Keratinocyte (primary cell): Measurements from ENCODE around the gene IL15RA. TPM values are rescaled to one million over a fixed set of nuclear protein-coding genes. Genes with fewer than 3 reads are reported as not detected.
"Not testable (repeated sequence)": the region's sequence is repeated elsewhere in the genome, so short reads cannot be mapped to it uniquely, and the experiment has no call there.

ENCODE experiments used
- DNase-seq: peaks from one replicate; pipeline ENCODE4 v3.0.0-alpha.2; 2011; ENCODE audit warnings: low read depth, missing footprints, low spot score
- FAIRE-seq: peaks from 2 replicates; lab custom pipeline; 2011; peaks lifted over from hg19 to GRCh38; lab: Jason Lieb, UNC
- H2AFZ ChIP-seq: 2 replicates; pipeline ENCODE4 v1.6.0; 2012; ENCODE audit warnings: low read length, control low read depth, inconsistent platforms; ENCODE audit not compliant: control insufficient read depth
- H3K27ac ChIP-seq: 2 replicates; pipeline ENCODE4 v1.5.1; 2011; ENCODE audit warnings: low read length; ENCODE audit not compliant: control insufficient read depth, insufficient read depth
- H3K27me3 ChIP-seq: 3 replicates; pipeline ENCODE4 v1.6.0; 2011; ENCODE audit warnings: low read length; ENCODE audit not compliant: control insufficient read depth, insufficient read depth; ENCODE audit errors: extremely low read depth
- H3K36me3 ChIP-seq, 2 experiments: 2 replicates in 1 of 2; 3 replicates in 1 of 2; pipeline ENCODE4 v1.5.1; 2011; ENCODE audit warnings: low read length in 2 of 2, mild to moderate bottlenecking in 1 of 2; ENCODE audit not compliant: control insufficient read depth in 2 of 2, insufficient read depth in 2 of 2; ENCODE audit errors: extremely low read depth in 1 of 2
- H3K4me1 ChIP-seq: 3 replicates; pipeline ENCODE4 v1.5.1; 2011; ENCODE audit warnings: low read length; ENCODE audit not compliant: control insufficient read depth, insufficient read depth; ENCODE audit errors: extremely low read depth
- H3K4me2 ChIP-seq: 3 replicates; pipeline ENCODE4 v1.6.0; 2011; ENCODE audit warnings: low read depth, low read length; ENCODE audit not compliant: control insufficient read depth, insufficient read depth; ENCODE audit errors: extremely low read depth
- H3K4me3 ChIP-seq, 3 experiments: fragments of 200-600 bp in 1 of 3; sonication (generic) in 1 of 3; 2 replicates in 2 of 3; 3 replicates in 1 of 3; pipeline ENCODE4 v1.5.1; 2011 to 2016; ENCODE audit warnings: low read length in 3 of 3, mild to moderate bottlenecking in 3 of 3, control low read depth in 2 of 3, inconsistent platforms in 1 of 3, low read depth in 1 of 3, mixed read lengths in 1 of 3, mixed run types in 1 of 3, moderate library complexity in 1 of 3; ENCODE audit not compliant: control insufficient read depth in 2 of 3, insufficient read depth in 2 of 3; ENCODE audit errors: extremely low read depth in 1 of 3
- H3K79me2 ChIP-seq: 2 replicates; pipeline ENCODE4 v1.6.0; 2012; ENCODE audit warnings: low read length; ENCODE audit not compliant: control insufficient read depth, insufficient read depth
- H3K9ac ChIP-seq: 3 replicates; pipeline ENCODE4 v1.6.0; 2011; ENCODE audit warnings: low read length; ENCODE audit not compliant: control insufficient read depth, insufficient read depth; ENCODE audit errors: extremely low read depth
- H3K9me1 ChIP-seq: 3 replicates; pipeline ENCODE4 v1.6.0; 2011; ENCODE audit warnings: low read length; ENCODE audit not compliant: control insufficient read depth, insufficient read depth; ENCODE audit errors: extremely low read depth
- H3K9me3 ChIP-seq: 2 replicates; pipeline ENCODE4 v1.5.1; 2012; ENCODE audit warnings: low read depth, low read length; ENCODE audit not compliant: control insufficient read depth
- H4K20me1 ChIP-seq: 3 replicates; pipeline ENCODE4 v1.6.0; 2011; ENCODE audit warnings: low read length; ENCODE audit not compliant: control insufficient read depth, insufficient read depth; ENCODE audit errors: extremely low read depth
- CTCF ChIP-seq, 3 experiments: IDR thresholded peaks in 1 of 3; conservative IDR thresholded peaks in 1 of 3; optimal IDR thresholded peaks in 1 of 3; 2 replicates in 2 of 3; 3 replicates in 1 of 3; pipeline versions ENCODE3 to v1.5.1; 2011; ENCODE audit warnings: low read length in 3 of 3, mild to moderate bottlenecking in 3 of 3, moderate library complexity in 2 of 3, control low read depth in 1 of 3, inconsistent platforms in 1 of 3; ENCODE audit not compliant: insufficient read depth in 2 of 3; ENCODE audit errors: extremely low read depth in 1 of 3
- EZH2 ChIP-seq: IDR thresholded peaks from one replicate; pipeline ENCODE4 v1.6.1; 2012; ENCODE audit warnings: inconsistent platforms, mild to moderate bottlenecking, low read length, moderate library complexity
- dilution Hi-C: fragments of 300-500 bp; cut with MboI; formaldehyde crosslinking; loops from one replicate; pipeline ENCODE4 v1.7.0; 2020; ENCODE audit warnings: low sequenced_read_pairs; ENCODE audit not compliant: extremely low pct_ligation_motif_present
- polyA plus RNA-seq, 5 experiments: library from polyadenylated mRNA; depleted of rRNA in 3 of 5; stranded (reverse) in 3 of 5; stranded (forward) in 1 of 5; unstranded in 1 of 5; fragments of >200 nt; gene quantifications; 1 replicate in 1 of 5; 2 replicates in 3 of 5; 3 replicates in 1 of 5; pipeline versions ENCODE4 v1.2.1 to v1.2.3, GENCODE V29; 2011 to 2012; ENCODE audit warnings: missing spikeins in 2 of 5, low read depth in 1 of 5, low replicate concordance in 1 of 5

Gene IL15RA
- polyA plus RNA-seq, 1 donor (not counting 4 experiments of a cell fraction or from before 2014, with no cell fraction given): 3.8 TPM

GRCh38 chr10:5961405-5962100, 15.8 kb downstream of the IL15RA start:
- H3K9me1 ChIP-seq: no peaks in the 10 kb centered on the region
- no peaks in the 10 kb centered on the region for H3K79me2 ChIP-seq
- no peak overlapping the region for H3K4me2 ChIP-seq
- H4K20me1 ChIP-seq: no peaks in the 10 kb centered on the region
- H3K27ac ChIP-seq: no peak overlapping the region
- no peak for FAIRE-seq
- dilution Hi-C loops: loop anchor here (25.0 kb wide), 1 partner anchor 126 kb away; the partner anchor contains the start of gene RBM17
- no peak for TF ChIP-seq EZH2
- TF ChIP-seq CTCF (optimal IDR thresholded peaks at IDR 0.05 in 1 of 3, IDR thresholded peaks at IDR 0.05 in 1 of 3, conservative IDR thresholded peaks at IDR 0.05 in 1 of 3; ENCODE audit: extremely low read depth in 1 of 3, insufficient read depth in 2 of 3, low read length in 3 of 3): no peak
- no peaks in the 10 kb centered on the region for H3K4me1 ChIP-seq
- no peak for DNase-seq
- no peaks in the 10 kb centered on the region for H3K27me3 ChIP-seq
- H3K9ac ChIP-seq: no peak overlapping the region
- no peak overlapping the region for H2AFZ ChIP-seq
- no peaks in the 10 kb centered on the region for H3K9me3 ChIP-seq
- H3K4me3 ChIP-seq: no peak overlapping the region
- no peaks in the 10 kb centered on the region for H3K36me3 ChIP-seq

GRCh38 chr10:5960973-5961275, 16.4 kb downstream of the IL15RA start:
- H3K4me1 ChIP-seq, H3K4me3 ChIP-seq, H2AFZ ChIP-seq, DNase-seq, FAIRE-seq, H3K27me3 ChIP-seq, H3K27ac ChIP-seq, H3K79me2 ChIP-seq, H3K36me3 ChIP-seq, H3K4me2 ChIP-seq, H3K9ac ChIP-seq, H3K9me3 ChIP-seq, H3K9me1 ChIP-seq, H4K20me1 ChIP-seq: not testable (repeated sequence)
- dilution Hi-C loops: loop anchor here (25.0 kb wide), 1 partner anchor 126 kb away; the partner anchor contains the start of gene RBM17
